H1 (cell line): ENCODE data around the gene FTCDNL1. TPM values are rescaled to one million over a fixed set of nuclear protein-coding genes. Genes with fewer than 3 reads are reported as not detected.
A peak's percentile ranks its signal among the peaks of the same experiment; 100 is the strongest.

Experiments
- CTCF ChIA-PET: fragments of 300-600 bp; sonication (Branson Sonifier 250); formaldehyde crosslinking; loops from one replicate; lab custom pipeline; 2021; ENCODE audit not compliant: partially characterized antibody; lab: Charles Lee
- POLR2A ChIA-PET: fragments of 300-600 bp; sonication (Branson Sonifier 250); formaldehyde crosslinking; loops from one replicate; lab custom pipeline; 2021; ENCODE audit warnings: inconsistent platforms; ENCODE audit not compliant: partially characterized antibody; lab: Charles Lee
- DNase-seq, 2 experiments: peaks; one replicate each; pipeline versions ENCODE4 v3.0.0 to v3.0.0-alpha.2; 2010 to 2022; ENCODE audit warnings: low spot score in 2 of 2, low read depth in 1 of 2, mixed read lengths in 1 of 2
- FAIRE-seq: peaks from 2 replicates; lab custom pipeline; 2011; peaks lifted over from hg19 to GRCh38; lab: Jason Lieb, UNC
- H2AFZ ChIP-seq: 2 replicates; pipeline ENCODE4 v1.8.1; 2012; ENCODE audit warnings: low read length, inconsistent platforms
- H2AK5ac ChIP-seq: 2 replicates; pipeline ENCODE4 v1.6.1; 2013; ENCODE audit warnings: low read depth, low read length
- H2BK120ac ChIP-seq: replicated peaks from 2 replicates; pipeline ENCODE3; 2013; ENCODE audit warnings: low read depth, low read length, inconsistent platforms
- H2BK12ac ChIP-seq: 2 replicates; pipeline ENCODE4 v1.6.1; 2013; ENCODE audit warnings: low read depth, low read length
- H2BK15ac ChIP-seq: 2 replicates; pipeline ENCODE4 v1.6.1; 2013; ENCODE audit warnings: low read length
- H2BK20ac ChIP-seq: 2 replicates; pipeline ENCODE4 v1.6.1; 2013; ENCODE audit warnings: low read length
- H2BK5ac ChIP-seq: 2 replicates; pipeline ENCODE4 v1.6.1; 2013; ENCODE audit warnings: low read depth, low read length
- H3K14ac ChIP-seq: 2 replicates; pipeline ENCODE4 v1.6.1; 2013; ENCODE audit warnings: inconsistent platforms; ENCODE audit not compliant: insufficient read length
- H3K18ac ChIP-seq: 2 replicates; pipeline ENCODE4 v1.6.1; 2013; ENCODE audit warnings: low read length; ENCODE audit errors: extremely low read depth
- H3K23ac ChIP-seq: 2 replicates; pipeline ENCODE4 v1.6.1; 2013; ENCODE audit warnings: inconsistent platforms; ENCODE audit not compliant: insufficient read length
- H3K23me2 ChIP-seq: 2 replicates; pipeline ENCODE4 v1.6.1; 2013; ENCODE audit warnings: low read depth, low read length
- H3K27ac ChIP-seq: 2 replicates; pipeline ENCODE4 v1.6.1; 2011; ENCODE audit warnings: low read depth, low read length, inconsistent platforms
- H3K27me3 ChIP-seq, 4 experiments: replicated peaks in 1 of 4; 1 replicate in 1 of 4; 2 replicates in 3 of 4; pipeline versions ENCODE4 v1.6.1 to v1.8.1; 2011 to 2013; ENCODE audit warnings: low read length in 3 of 4, mild to moderate bottlenecking in 3 of 4, inconsistent platforms in 2 of 4, mixed read lengths in 2 of 4, moderate library complexity in 1 of 4; ENCODE audit not compliant: control insufficient read depth in 3 of 4, insufficient read depth in 3 of 4; ENCODE audit errors: extremely low read depth in 1 of 4
- H3K36me3 ChIP-seq, 4 experiments: 2 replicates each; pipeline versions ENCODE4 v1.6.1 to v1.8.1; 2011 to 2013; ENCODE audit warnings: mild to moderate bottlenecking in 4 of 4, low read length in 3 of 4, moderate library complexity in 2 of 4, control low read depth in 1 of 4, inconsistent platforms in 1 of 4; ENCODE audit not compliant: insufficient read depth in 4 of 4, control insufficient read depth in 2 of 4
- H3K4ac ChIP-seq: replicated peaks from 2 replicates; pipeline ENCODE3; 2013; ENCODE audit warnings: low read length, low read depth, mixed read lengths, inconsistent platforms; ENCODE audit not compliant: insufficient read length
- H3K4me1 ChIP-seq, 4 experiments: replicated peaks in 1 of 4; 1 replicate in 1 of 4; 2 replicates in 3 of 4; pipeline versions ENCODE4 v1.6.1 to v1.8.1; 2011 to 2013; ENCODE audit warnings: low read length in 3 of 4, inconsistent platforms in 2 of 4, mixed read lengths in 1 of 4; ENCODE audit not compliant: insufficient read depth in 4 of 4, control insufficient read depth in 3 of 4
- H3K4me2 ChIP-seq, 2 experiments: 2 replicates each; pipeline versions ENCODE4 v1.6.1 to v1.8.1; 2011 to 2013; ENCODE audit warnings: low read depth in 2 of 2, low read length in 2 of 2, control low read depth in 1 of 2, inconsistent platforms in 1 of 2, mild to moderate bottlenecking in 1 of 2; ENCODE audit not compliant: insufficient read depth in 1 of 2
- H3K4me3 ChIP-seq, 4 experiments: fragments of 200-600, 300-600 bp in 1 of 4; sonication (generic), shearing (Covaris generic), sonication (Bioruptor Twin) in 1 of 4; 2 replicates each; pipeline versions ENCODE4 v1.5.1 to v1.8.1; 2011 to 2016; ENCODE audit warnings: low read length in 4 of 4, low read depth in 3 of 4, control low read depth in 2 of 4, inconsistent platforms in 2 of 4, mild to moderate bottlenecking in 2 of 4, mixed read lengths in 1 of 4, moderate library complexity in 1 of 4; ENCODE audit not compliant: insufficient read depth in 2 of 4; ENCODE audit errors: extremely low read depth in 1 of 4
- H3K56ac ChIP-seq: replicated peaks from 2 replicates; pipeline ENCODE3; 2013; ENCODE audit warnings: low read depth, mild to moderate bottlenecking, mixed read lengths, low read length, inconsistent platforms; ENCODE audit not compliant: insufficient read length
- H3K79me1 ChIP-seq: 2 replicates; pipeline ENCODE4 v1.6.1; 2013; ENCODE audit warnings: low read depth, low read length, control low read depth
- H3K79me2 ChIP-seq, 2 experiments: 2 replicates each; pipeline versions ENCODE4 v1.6.1 to v1.8.1; 2012 to 2013; ENCODE audit warnings: low read length in 2 of 2, mild to moderate bottlenecking in 2 of 2, inconsistent platforms in 1 of 2; ENCODE audit not compliant: insufficient read depth in 2 of 2, control insufficient read depth in 1 of 2
- H3K9ac ChIP-seq, 4 experiments: replicated peaks in 1 of 4; 1 replicate in 1 of 4; 2 replicates in 3 of 4; pipeline versions ENCODE4 v1.6.1 to v1.8.1; 2011 to 2013; ENCODE audit warnings: low read depth in 3 of 4, low read length in 3 of 4, control low read depth in 2 of 4, mild to moderate bottlenecking in 2 of 4, moderate library complexity in 2 of 4, inconsistent platforms in 1 of 4; ENCODE audit errors: extremely low read depth in 1 of 4
- H3K9me3 ChIP-seq, 2 experiments: 2 replicates each; pipeline versions ENCODE4 v1.6.1 to v1.8.1; 2012 to 2013; ENCODE audit warnings: mild to moderate bottlenecking in 2 of 2, moderate library complexity in 2 of 2, control low read depth in 1 of 2, inconsistent platforms in 1 of 2, low read depth in 1 of 2, low read length in 1 of 2, mixed read lengths in 1 of 2; ENCODE audit not compliant: insufficient read depth in 2 of 2
- H4K20me1 ChIP-seq, 2 experiments: replicated peaks in 1 of 2; 2 replicates each; pipeline versions ENCODE3 to v1.8.1; 2011 to 2013; ENCODE audit warnings: inconsistent platforms in 2 of 2, low read length in 2 of 2, mild to moderate bottlenecking in 1 of 2; ENCODE audit not compliant: insufficient read depth in 2 of 2, control insufficient read depth in 1 of 2
- H4K5ac ChIP-seq: 2 replicates; pipeline ENCODE4 v1.6.1; 2013; ENCODE audit warnings: low read length, low read depth, mixed read lengths, inconsistent platforms; ENCODE audit not compliant: insufficient read length
- H4K8ac ChIP-seq: 2 replicates; pipeline ENCODE4 v1.8.0; 2013; ENCODE audit warnings: mild to moderate bottlenecking, moderate library complexity, low read length, inconsistent platforms; ENCODE audit not compliant: insufficient read depth; ENCODE audit errors: extremely low read depth
- H4K91ac ChIP-seq: replicated peaks from 2 replicates; pipeline ENCODE3; 2013; ENCODE audit warnings: low read length, mixed read lengths, inconsistent platforms; ENCODE audit not compliant: insufficient read length
- GTF2F1 ChIP-seq: IDR thresholded peaks from 2 replicates; pipeline ENCODE4 v1.6.1; 2012; ENCODE audit warnings: low read depth, low read length, improper control_type of control experiment, borderline replicate concordance
- RAD21 ChIP-seq, 2 experiments: IDR thresholded peaks in 1 of 2; conservative IDR thresholded peaks in 1 of 2; 2 replicates each; pipeline ENCODE4 v1.6.1; 2011; ENCODE audit warnings: low read depth in 2 of 2, low read length in 2 of 2, improper control_type of control experiment in 1 of 2, inconsistent platforms in 1 of 2, mild to moderate bottlenecking in 1 of 2, moderate library complexity in 1 of 2
- WGBS, 2 experiments: shearing (Covaris generic) in 1 of 2; methylation state at CpG; one replicate each; pipeline versions ENCODE4 v1.1.6 to v1.1.7; 2013 to 2015; ENCODE audit warnings: low lambda C conversion rate in 2 of 2, mixed read lengths in 2 of 2, inconsistent platforms in 1 of 2, low coverage in 1 of 2, missing lambda C conversion rate in 1 of 2; ENCODE audit not compliant: insufficient replicate concordance in 2 of 2, insufficient coverage in 1 of 2, insufficient read length in 1 of 2; ENCODE audit errors: extremely low coverage in 1 of 2, missing lambda C conversion rate in 1 of 2; 5-methylcytosine and 5-hydroxymethylcytosine counted together
- polyA plus RNA-seq, 7 experiments: library from polyadenylated mRNA; depleted of rRNA in 3 of 7; stranded (reverse) in 5 of 7; unstranded in 2 of 7; fragments of >200 nt in 5 of 7; fragments of 200-250 nt in 2 of 7; gene quantifications; 1 replicate in 5 of 7; 2 replicates in 1 of 7; 4 replicates in 1 of 7; pipeline versions ENCODE4 v1.2.1 to v1.2.3, GENCODE V29; 2011 to 2013; ENCODE audit warnings: missing spikeins in 2 of 7, mixed read lengths in 2 of 7
- total RNA-seq: library from RNA; stranded (reverse); fragmentation: NEBNext Ultra II Directional; extraction: Animal tissue kit (Norgen Biotek cat#: 25700); gene quantifications from 2 replicates; pipeline ENCODE4 v1.2.1, GENCODE V29; 2021

Gene FTCDNL1
- total and polyA plus RNA-seq, 2 of the 8 experiments (the other 6 are each of a cell fraction or from before 2014, with no cell fraction given) = 0.41 to 0.97 TPM

DNA sequence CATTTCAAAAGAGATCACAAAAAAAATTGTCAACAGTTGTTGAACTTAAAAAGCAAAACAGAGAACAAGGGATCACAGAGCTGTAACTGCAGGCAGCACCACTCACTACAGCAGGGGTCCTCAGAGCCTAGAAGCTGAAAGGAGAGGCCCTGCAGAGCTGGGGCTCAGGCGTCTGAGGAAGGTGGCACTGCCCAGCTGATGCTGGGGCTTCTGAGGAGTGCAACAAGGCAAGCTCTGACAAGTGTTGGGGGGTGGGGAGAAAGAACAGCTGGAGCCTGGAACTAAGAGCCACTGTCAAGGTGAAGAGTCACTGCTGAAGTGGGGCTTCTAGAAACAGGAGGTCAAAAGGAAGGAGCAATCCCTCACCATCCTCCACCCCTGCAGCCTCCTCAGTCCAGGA, 46.2 kb downstream of the FTCDNL1 start:
- Histone ChIP-seq H3K18ac (no peak overlapping the region), H4K5ac (no peak overlapping the region), H3K14ac (no peak overlapping the region), H3K79me2 (no peaks in the 10 kb centered on the region), H3K23me2 (no peaks in the 10 kb centered on the region), H2AFZ (no peak overlapping the region), H3K27me3 (no peaks in the 10 kb centered on the region; a peak in 1 of 7 replicates), H3K27ac (no peak overlapping the region), H3K9ac (no peak overlapping the region), H3K9me3 (0 out of 4 replicates have a peak, but pooled peaks cover 0 to 2% of the 10 kb centered on the region in 2 experiments), H3K4me1 (peaks cover 0 to 7% (median 2%) of the 10 kb centered on the region in 4 experiments; a peak in 5 of 7 replicates), H2AK5ac (no peak overlapping the region), H3K4me2 (0 out of 4 replicates have a peak overlapping the region, but pooled peaks of 1 of the 2 experiments have one; percentile 40), H2BK15ac (no peak overlapping the region), H3K56ac (no peak overlapping the region), H3K36me3 (no peaks in the 10 kb centered on the region; a peak in 1 of 8 replicates), H2BK12ac (no peak overlapping the region), H4K8ac (no peak overlapping the region; the same call in 1 of the 2 replicates), H3K4me3 (no peak overlapping the region), H3K79me1 (no peaks in the 10 kb centered on the region), H2BK20ac (no peak overlapping the region), H3K4ac (no peak overlapping the region), H4K20me1 (no peaks in the 10 kb centered on the region), H2BK5ac (no peak overlapping the region), H3K23ac (no peak overlapping the region), H4K91ac (no peak overlapping the region), H2BK120ac (no peak overlapping the region)
- ChIA-PET POLR2A (no interaction called here), CTCF (interaction anchor here (0.6 to 1.5 kb wide), 5 partner anchors 19 to 216 kb away, joined by 3 to 5 read pairs (median 3); no protein-coding TSS in a partner anchor)
- FAIRE-seq (peak; percentile 42), DNase-seq (no peak)
- TF ChIP-seq RAD21 (IDR thresholded peaks at IDR 0.05 in 1 of 2, conservative IDR thresholded peaks at IDR 0.05 in 1 of 2; ENCODE audit: low read depth in 2 of 2, low read length in 2 of 2) (peak in 1 of 2 experiments; percentile 20; a peak in 1 of 4 replicates), GTF2F1 (no peak)
- 10% methylated on average over 1 of the region's 1 CpG; no CpG with 5 or more reads in 1 of the 2 experiments for WGBS, 2 experiments
